ENCODE data around the gene FAM107B. TPM values are rescaled to one million over a fixed set of nuclear protein-coding genes. Genes with fewer than 3 reads are reported as not detected.
A peak's percentile ranks its signal among the peaks of the same experiment; 100 is the strongest.

Gene FAM107B
- total and polyA plus RNA-seq, 2 of the 8 experiments (the other 6 are each of a cell fraction or from before 2014, with no cell fraction given) = 7.5 to 28.1 TPM

GRCh38 chr10:14602807-14603533 lies 171.7 kb downstream of the FAM107B start:
- Histone ChIP-seq H3K79me2 (ENCODE audit: control insufficient read depth in 1 of 2, insufficient read depth in 2 of 2, low read length in 2 of 2) (peaks cover 0 to 37% of the 10 kb centered on the region in 2 experiments; a peak in 2 of 4 replicates), H3K56ac (replicated peaks; ENCODE audit: insufficient read length, low read depth, low read length) (no peak overlapping the region), H3K27ac (ENCODE audit: low read depth, low read length) (no peak overlapping the region), H4K20me1 (replicated peaks in 1 of 2; ENCODE audit: control insufficient read depth in 1 of 2, insufficient read depth in 2 of 2, low read length in 2 of 2) (peaks cover 2 to 7% of the 10 kb centered on the region in 2 experiments), H4K91ac (replicated peaks; ENCODE audit: insufficient read length, low read length) (no peak overlapping the region), H2AFZ (ENCODE audit: low read length) (no peak overlapping the region), H2AK5ac (ENCODE audit: low read depth, low read length) (no peak overlapping the region), H3K79me1 (ENCODE audit: low read depth, low read length) (peaks cover 6% of the 10 kb centered on the region), H2BK5ac (ENCODE audit: low read depth, low read length) (no peak overlapping the region), H3K4ac (replicated peaks; ENCODE audit: insufficient read length, low read depth, low read length) (no peak overlapping the region), H2BK20ac (ENCODE audit: low read length) (no peak overlapping the region), H3K4me1 (replicated peaks in 1 of 4; ENCODE audit: control insufficient read depth in 3 of 4, insufficient read depth in 4 of 4, low read length in 3 of 4) (peaks cover 0 to 3% (median 2%) of the 10 kb centered on the region in 4 experiments; a peak in 5 of 7 replicates), H3K9me3 (ENCODE audit: insufficient read depth in 2 of 2, low read depth in 1 of 2, low read length in 1 of 2) (no peaks in the 10 kb centered on the region), H3K9ac (replicated peaks in 1 of 4; ENCODE audit: extremely low read depth in 1 of 4, low read depth in 3 of 4, low read length in 3 of 4) (peak overlapping the region; percentile 1 to 98 (median 34)), H3K23me2 (ENCODE audit: low read depth, low read length) (peaks cover 5% of the 10 kb centered on the region; the same call in 1 of the 2 replicates), H3K23ac (ENCODE audit: insufficient read length) (no peak overlapping the region), H3K4me2 (ENCODE audit: insufficient read depth in 1 of 2, low read depth in 2 of 2, low read length in 2 of 2) (peak overlapping the region; percentile 76 to 77), H4K5ac (ENCODE audit: insufficient read length, low read depth, low read length) (no peak overlapping the region), H3K14ac (ENCODE audit: insufficient read length) (no peak overlapping the region), H2BK120ac (replicated peaks; ENCODE audit: low read depth, low read length) (no peak overlapping the region), H4K8ac (ENCODE audit: extremely low read depth, insufficient read depth, low read length) (no peak overlapping the region), H3K36me3 (ENCODE audit: control insufficient read depth in 2 of 4, insufficient read depth in 4 of 4, low read length in 3 of 4) (peaks cover 0 to 5% (median 0%) of the 10 kb centered on the region in 4 experiments; a peak in 1 of 8 replicates), H2BK12ac (ENCODE audit: low read depth, low read length) (no peak overlapping the region), H3K27me3 (replicated peaks in 1 of 4; ENCODE audit: control insufficient read depth in 3 of 4, extremely low read depth in 1 of 4, insufficient read depth in 3 of 4, low read length in 3 of 4) (peaks cover 0 to 7% (median 2%) of the 10 kb centered on the region in 4 experiments; a peak in 3 of 7 replicates), H3K4me3 (ENCODE audit: extremely low read depth in 1 of 4, insufficient read depth in 2 of 4, low read depth in 3 of 4, low read length in 4 of 4) (peak overlapping the region; percentile 63 to 79 (median 69)), H3K18ac (ENCODE audit: extremely low read depth, low read length) (no peak overlapping the region), H2BK15ac (ENCODE audit: low read length) (no peak overlapping the region)
- FAIRE-seq (no peak), DNase-seq (ENCODE audit: low read depth in 1 of 2, low spot score in 2 of 2) (no peak)
- ChIA-PET CTCF (ENCODE audit: partially characterized antibody) (no interaction called here), POLR2A (ENCODE audit: partially characterized antibody) (no interaction called here)
- TF ChIP-seq SIN3A (conservative IDR thresholded peaks at IDR 0.05 in 1 of 2, IDR thresholded peaks at IDR 0.05 in 1 of 2; ENCODE audit: low read depth in 1 of 2, low read length in 2 of 2) = no peak
- TF ChIP-seq SP1 (IDR thresholded peaks at IDR 0.05; ENCODE audit: low read depth, low read length) = no peak
- TF ChIP-seq NANOG (IDR thresholded peaks at IDR 0.05; ENCODE audit: insufficient read depth, low read depth, low read length, poor library complexity, severe bottlenecking) = no peak
- TF ChIP-seq EZH2 (IDR thresholded peaks at IDR 0.05; ENCODE audit: low read depth, low read length, severe bottlenecking) = no peak
- no peak for TF ChIP-seq SP2 (IDR thresholded peaks at IDR 0.05; ENCODE audit: low read length)
- TF ChIP-seq CBX5 (IDR thresholded peaks at IDR 0.05; ENCODE audit: low read depth, low read length) = no peak
- TF ChIP-seq CTBP2 (IDR thresholded peaks at IDR 0.05; ENCODE audit: borderline replicate concordance, insufficient read depth, insufficient read length, low read length) = no peak
- 45% methylated on average over 9 of the region's 9 CpGs; no CpG with 5 or more reads in 1 of the 2 experiments for WGBS, 2 experiments (ENCODE audit: extremely low coverage in 1 of 2, insufficient coverage in 1 of 2, insufficient read length in 1 of 2, insufficient replicate concordance in 2 of 2, low coverage in 1 of 2, low lambda C conversion rate in 2 of 2, missing lambda C conversion rate in 1 of 2)

Data from H1 (cell line).